Liver (tissue), 9 donors: ENCODE data around the gene ENTHD1. TPM values are rescaled to one million over a fixed set of nuclear protein-coding genes. Genes with fewer than 3 reads are reported as not detected.

Experiments
- DNase-seq: peaks from one replicate; pipeline ENCODE4 v3.0.0-alpha.2; 2017; ENCODE audit warnings: low spot score
- H3K27ac ChIP-seq, 2 donors: one replicate each; pipeline ENCODE4 v1.7.0; 2013; ENCODE audit warnings: inconsistent platforms in 2 of 2, low read length in 2 of 2, control low read depth in 1 of 2, low read depth in 1 of 2, mild to moderate bottlenecking in 1 of 2
- H3K27me3 ChIP-seq, 4 donors: one replicate each; pipeline versions ENCODE4 v1.6.1 to v1.7.0; 2013; ENCODE audit warnings: low read length in 3 of 4, inconsistent platforms in 1 of 4, mild to moderate bottlenecking in 1 of 4, moderate library complexity in 1 of 4; ENCODE audit not compliant: control insufficient read depth in 4 of 4, insufficient read depth in 4 of 4
- H3K36me3 ChIP-seq, 4 donors: one replicate each; pipeline versions ENCODE4 v1.6.1 to v1.7.0; 2013; ENCODE audit warnings: low read length in 3 of 4, mild to moderate bottlenecking in 3 of 4, low read depth in 1 of 4, moderate library complexity in 1 of 4; ENCODE audit not compliant: control insufficient read depth in 4 of 4, insufficient read depth in 3 of 4
- H3K4me1 ChIP-seq, 4 donors: one replicate each; pipeline versions ENCODE4 v1.6.1 to v1.7.0; 2013; ENCODE audit warnings: low read length in 3 of 4, mild to moderate bottlenecking in 3 of 4, moderate library complexity in 1 of 4; ENCODE audit not compliant: control insufficient read depth in 4 of 4, insufficient read depth in 4 of 4
- H3K4me3 ChIP-seq, 3 donors: one replicate each; pipeline versions ENCODE4 v1.6.1 to v1.7.0; 2013; ENCODE audit warnings: low read length in 3 of 3, control low read depth in 1 of 3, low read depth in 1 of 3, mild to moderate bottlenecking in 1 of 3
- H3K9ac ChIP-seq, 2 donors: one replicate each; pipeline ENCODE4 v1.7.0; 2013; ENCODE audit warnings: low read length in 2 of 2, mild to moderate bottlenecking in 2 of 2, moderate library complexity in 2 of 2, control low read depth in 1 of 2, low read depth in 1 of 2
- H3K9me3 ChIP-seq, 4 donors: one replicate each; pipeline versions ENCODE4 v1.6.1 to v1.7.0; 2013; ENCODE audit warnings: low read length in 3 of 4; ENCODE audit not compliant: control insufficient read depth in 4 of 4
- EGR1 ChIP-seq, 2 donors: IDR thresholded peaks; 2 replicates each; pipeline ENCODE4 v1.6.1; 2016 to 2018; ENCODE audit warnings: antibody characterized with exemption in 2 of 2, low read depth in 2 of 2
- FOXA1 ChIP-seq: IDR thresholded peaks from 2 replicates; pipeline ENCODE4 v1.6.1; 2016; ENCODE audit warnings: antibody characterized with exemption
- FOXA2 ChIP-seq: IDR thresholded peaks from 2 replicates; pipeline ENCODE4 v1.6.1; 2016; ENCODE audit warnings: antibody characterized with exemption
- GABPA ChIP-seq, 2 donors: IDR thresholded peaks in 1 of 2; conservative IDR thresholded peaks in 1 of 2; 2 replicates each; pipeline ENCODE4 v1.6.1; 2016; ENCODE audit warnings: antibody characterized with exemption in 2 of 2, mild to moderate bottlenecking in 1 of 2, moderate library complexity in 1 of 2
- RAD21 ChIP-seq, 2 donors: IDR thresholded peaks; 2 replicates each; pipeline ENCODE4 v1.6.1; 2016; ENCODE audit warnings: antibody characterized with exemption in 2 of 2, mild to moderate bottlenecking in 2 of 2
- SP1 ChIP-seq: IDR thresholded peaks from 2 replicates; pipeline ENCODE4 v1.6.1; 2018; ENCODE audit warnings: antibody characterized with exemption, mild to moderate bottlenecking
- TAF1 ChIP-seq: conservative IDR thresholded peaks from 2 replicates; pipeline ENCODE4 v1.6.1; 2016; ENCODE audit warnings: antibody characterized with exemption, mild to moderate bottlenecking
- YY1 ChIP-seq: IDR thresholded peaks from 2 replicates; pipeline ENCODE4 v1.6.1; 2016; ENCODE audit warnings: antibody characterized with exemption, mild to moderate bottlenecking
- WGBS: extraction: QIAGEN DNeasy Blood & Tissue Kit; methylation state at CpG from one replicate; pipeline ENCODE4 v1.1.7; 2013; 5-methylcytosine and 5-hydroxymethylcytosine counted together
- polyA plus RNA-seq, 2 donors: library from polyadenylated mRNA; stranded (reverse) in 1 of 2; unstranded in 1 of 2; fragments of 200-250 nt in 1 of 2; fragments of >200 nt in 1 of 2; fragmentation: Nextera tagmentation in 1 of 2; extraction: Ambion mirVana in 1 of 2; gene quantifications; one replicate each; pipeline versions ENCODE4 v1.2.1 to v1.2.3, GENCODE V29; 2013 to 2015
- total RNA-seq, 2 donors: library from RNA; depleted of rRNA; stranded (reverse); fragments of >200 nt; gene quantifications; one replicate each; pipeline ENCODE4 v1.2.3, GENCODE V29; 2014
- TF ChIP-seq, protein P1 (sequence below): fragments of 150-350 bp; IDR thresholded peaks from 2 replicates; pipeline ENCODE4 v1.5.1; 2017; ENCODE audit warnings: improper control_type of control experiment, low read depth, low read length; ENCODE audit not compliant: missing input control
- TF ChIP-seq, protein P2 (sequence below): IDR thresholded peaks from 2 replicates; pipeline ENCODE4 v1.6.1; 2016; ENCODE audit warnings: antibody characterized with exemption
- TF ChIP-seq, protein P3 (sequence below): IDR thresholded peaks from 2 replicates; pipeline ENCODE4 v1.6.1; 2016; ENCODE audit warnings: antibody characterized with exemption, mild to moderate bottlenecking
- TF ChIP-seq, protein P4 (sequence below): IDR thresholded peaks from 2 replicates; pipeline ENCODE4 v1.6.1; 2016; ENCODE audit warnings: antibody characterized with exemption
- TF ChIP-seq, protein P5 (sequence below): IDR thresholded peaks from 2 replicates; pipeline ENCODE4 v1.6.1; 2016; ENCODE audit warnings: antibody characterized with exemption
- donor health status: healthy.
- donor health status: healthy.
- donor health status: healthy.
- donor health status: healthy.
- donor health status: healthy.

The ENTHD1 gene
- total and polyA plus RNA-seq, 4 donors, result not detected

DNA sequence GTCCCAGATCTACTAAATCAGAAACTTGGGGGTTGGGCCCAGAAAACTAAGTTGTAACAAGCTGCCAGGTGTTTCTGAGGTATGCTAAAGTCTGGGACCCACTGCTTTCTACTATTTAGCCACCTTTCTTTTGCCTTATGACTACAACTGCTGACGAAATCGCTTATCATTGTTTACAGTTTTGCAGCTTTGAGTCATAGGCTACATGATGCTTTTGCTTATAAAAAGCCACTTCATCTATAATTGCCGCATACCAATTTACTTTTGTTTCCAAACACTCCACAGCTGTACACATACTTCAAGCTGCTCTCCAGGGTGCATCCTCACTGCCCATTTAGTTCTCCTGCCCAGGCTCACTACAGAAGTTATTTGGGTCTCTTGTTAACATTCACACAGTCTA lies 144.7 kb downstream of the ENTHD1 start:
- TF ChIP-seq, protein P1, sequence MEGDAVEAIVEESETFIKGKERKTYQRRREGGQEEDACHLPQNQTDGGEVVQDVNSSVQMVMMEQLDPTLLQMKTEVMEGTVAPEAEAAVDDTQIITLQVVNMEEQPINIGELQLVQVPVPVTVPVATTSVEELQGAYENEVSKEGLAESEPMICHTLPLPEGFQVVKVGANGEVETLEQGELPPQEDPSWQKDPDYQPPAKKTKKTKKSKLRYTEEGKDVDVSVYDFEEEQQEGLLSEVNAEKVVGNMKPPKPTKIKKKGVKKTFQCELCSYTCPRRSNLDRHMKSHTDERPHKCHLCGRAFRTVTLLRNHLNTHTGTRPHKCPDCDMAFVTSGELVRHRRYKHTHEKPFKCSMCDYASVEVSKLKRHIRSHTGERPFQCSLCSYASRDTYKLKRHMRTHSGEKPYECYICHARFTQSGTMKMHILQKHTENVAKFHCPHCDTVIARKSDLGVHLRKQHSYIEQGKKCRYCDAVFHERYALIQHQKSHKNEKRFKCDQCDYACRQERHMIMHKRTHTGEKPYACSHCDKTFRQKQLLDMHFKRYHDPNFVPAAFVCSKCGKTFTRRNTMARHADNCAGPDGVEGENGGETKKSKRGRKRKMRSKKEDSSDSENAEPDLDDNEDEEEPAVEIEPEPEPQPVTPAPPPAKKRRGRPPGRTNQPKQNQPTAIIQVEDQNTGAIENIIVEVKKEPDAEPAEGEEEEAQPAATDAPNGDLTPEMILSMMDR, result no peak
- TF ChIP-seq YY1, result no peak
- TF ChIP-seq RAD21 (IDR thresholded peaks at IDR 0.05), result no peak
- TF ChIP-seq, protein P2, sequence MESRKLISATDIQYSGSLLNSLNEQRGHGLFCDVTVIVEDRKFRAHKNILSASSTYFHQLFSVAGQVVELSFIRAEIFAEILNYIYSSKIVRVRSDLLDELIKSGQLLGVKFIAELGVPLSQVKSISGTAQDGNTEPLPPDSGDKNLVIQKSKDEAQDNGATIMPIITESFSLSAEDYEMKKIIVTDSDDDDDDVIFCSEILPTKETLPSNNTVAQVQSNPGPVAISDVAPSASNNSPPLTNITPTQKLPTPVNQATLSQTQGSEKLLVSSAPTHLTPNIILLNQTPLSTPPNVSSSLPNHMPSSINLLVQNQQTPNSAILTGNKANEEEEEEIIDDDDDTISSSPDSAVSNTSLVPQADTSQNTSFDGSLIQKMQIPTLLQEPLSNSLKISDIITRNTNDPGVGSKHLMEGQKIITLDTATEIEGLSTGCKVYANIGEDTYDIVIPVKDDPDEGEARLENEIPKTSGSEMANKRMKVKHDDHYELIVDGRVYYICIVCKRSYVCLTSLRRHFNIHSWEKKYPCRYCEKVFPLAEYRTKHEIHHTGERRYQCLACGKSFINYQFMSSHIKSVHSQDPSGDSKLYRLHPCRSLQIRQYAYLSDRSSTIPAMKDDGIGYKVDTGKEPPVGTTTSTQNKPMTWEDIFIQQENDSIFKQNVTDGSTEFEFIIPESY, result no peak
- TF ChIP-seq SP1, result no peak
- TF ChIP-seq, protein P3, sequence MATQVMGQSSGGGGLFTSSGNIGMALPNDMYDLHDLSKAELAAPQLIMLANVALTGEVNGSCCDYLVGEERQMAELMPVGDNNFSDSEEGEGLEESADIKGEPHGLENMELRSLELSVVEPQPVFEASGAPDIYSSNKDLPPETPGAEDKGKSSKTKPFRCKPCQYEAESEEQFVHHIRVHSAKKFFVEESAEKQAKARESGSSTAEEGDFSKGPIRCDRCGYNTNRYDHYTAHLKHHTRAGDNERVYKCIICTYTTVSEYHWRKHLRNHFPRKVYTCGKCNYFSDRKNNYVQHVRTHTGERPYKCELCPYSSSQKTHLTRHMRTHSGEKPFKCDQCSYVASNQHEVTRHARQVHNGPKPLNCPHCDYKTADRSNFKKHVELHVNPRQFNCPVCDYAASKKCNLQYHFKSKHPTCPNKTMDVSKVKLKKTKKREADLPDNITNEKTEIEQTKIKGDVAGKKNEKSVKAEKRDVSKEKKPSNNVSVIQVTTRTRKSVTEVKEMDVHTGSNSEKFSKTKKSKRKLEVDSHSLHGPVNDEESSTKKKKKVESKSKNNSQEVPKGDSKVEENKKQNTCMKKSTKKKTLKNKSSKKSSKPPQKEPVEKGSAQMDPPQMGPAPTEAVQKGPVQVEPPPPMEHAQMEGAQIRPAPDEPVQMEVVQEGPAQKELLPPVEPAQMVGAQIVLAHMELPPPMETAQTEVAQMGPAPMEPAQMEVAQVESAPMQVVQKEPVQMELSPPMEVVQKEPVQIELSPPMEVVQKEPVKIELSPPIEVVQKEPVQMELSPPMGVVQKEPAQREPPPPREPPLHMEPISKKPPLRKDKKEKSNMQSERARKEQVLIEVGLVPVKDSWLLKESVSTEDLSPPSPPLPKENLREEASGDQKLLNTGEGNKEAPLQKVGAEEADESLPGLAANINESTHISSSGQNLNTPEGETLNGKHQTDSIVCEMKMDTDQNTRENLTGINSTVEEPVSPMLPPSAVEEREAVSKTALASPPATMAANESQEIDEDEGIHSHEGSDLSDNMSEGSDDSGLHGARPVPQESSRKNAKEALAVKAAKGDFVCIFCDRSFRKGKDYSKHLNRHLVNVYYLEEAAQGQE, result no peak
- H3K9me3 ChIP-seq, result no peaks in the 10 kb centered on the region
- no peak overlapping the region for H3K4me3 ChIP-seq
- 74% methylated on average over 3 of the region's 3 CpGs for WGBS
- H3K27me3 ChIP-seq, result peaks cover 0 to 18% (median under 1%) of the 10 kb centered on the region in 4 donors
- no peak overlapping the region for H3K27ac ChIP-seq
- no peaks in the 10 kb centered on the region for H3K36me3 ChIP-seq
- no peak for DNase-seq
- no peaks in the 10 kb centered on the region for H3K4me1 ChIP-seq
- H3K9ac ChIP-seq, result no peak overlapping the region

DNA sequence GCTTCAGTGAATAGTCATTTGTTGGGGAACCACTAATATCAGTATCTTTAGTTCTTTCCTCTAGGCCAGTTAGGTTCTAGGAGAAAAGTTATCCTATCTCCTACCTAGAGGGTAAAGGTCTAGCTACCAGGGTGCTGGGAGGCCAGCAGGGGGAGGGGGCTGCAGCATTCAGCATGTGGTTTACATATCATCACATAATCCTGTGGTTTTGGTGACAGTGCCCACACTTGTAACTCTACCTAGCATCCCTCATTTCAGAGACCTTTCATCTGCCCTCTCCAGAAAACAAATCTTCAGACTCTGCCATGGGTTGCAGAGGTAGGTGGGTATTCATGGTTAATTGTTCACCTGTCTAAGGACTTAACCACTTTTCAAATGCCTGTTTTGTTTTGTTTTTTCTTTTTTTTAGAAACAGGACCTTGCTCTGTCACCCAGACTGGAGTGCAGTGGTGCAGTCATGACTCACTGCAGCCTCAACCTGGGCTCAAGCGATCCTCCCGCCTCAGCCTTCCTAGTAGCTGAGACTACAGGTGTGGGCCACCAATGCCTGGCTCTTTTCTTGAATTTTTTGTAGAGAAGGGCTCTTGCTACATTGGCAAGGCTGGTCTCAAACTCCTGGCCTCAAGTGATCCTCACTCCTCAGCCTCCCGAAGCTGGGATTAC lies 146.8 kb downstream of the ENTHD1 start:
- DNase-seq, result no peak
- TF ChIP-seq, protein P4, sequence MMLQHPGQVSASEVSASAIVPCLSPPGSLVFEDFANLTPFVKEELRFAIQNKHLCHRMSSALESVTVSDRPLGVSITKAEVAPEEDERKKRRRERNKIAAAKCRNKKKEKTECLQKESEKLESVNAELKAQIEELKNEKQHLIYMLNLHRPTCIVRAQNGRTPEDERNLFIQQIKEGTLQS, result no peak
- TF ChIP-seq FOXA2 (no peak), EGR1 (IDR thresholded peaks at IDR 0.05; ENCODE audit: low read depth in 2 of 2) (no peak), FOXA1 (no peak), TAF1 (no peak), GABPA (IDR thresholded peaks at IDR 0.05 in 1 of 2, conservative IDR thresholded peaks at IDR 0.05 in 1 of 2) (no peak)
- TF ChIP-seq, protein P2, result no peak
- TF ChIP-seq, protein P3, result no peak
- TF ChIP-seq, protein P5, sequence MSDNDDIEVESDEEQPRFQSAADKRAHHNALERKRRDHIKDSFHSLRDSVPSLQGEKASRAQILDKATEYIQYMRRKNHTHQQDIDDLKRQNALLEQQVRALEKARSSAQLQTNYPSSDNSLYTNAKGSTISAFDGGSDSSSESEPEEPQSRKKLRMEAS, result no peak
- Histone ChIP-seq H3K27me3 (peaks cover 0 to 14% (median 1%) of the 10 kb centered on the region in 4 donors), H3K9ac (no peak overlapping the region), H3K27ac (no peak overlapping the region), H3K4me1 (no peaks in the 10 kb centered on the region), H3K4me3 (no peak overlapping the region), H3K9me3 (no peaks in the 10 kb centered on the region), H3K36me3 (no peaks in the 10 kb centered on the region)
- 92% methylated on average over 3 of the region's 3 CpGs for WGBS
